Right renal cortex interstitium (tissue), 3 donors: ENCODE measurements around the gene ZBTB45. TPM values are rescaled to one million over a fixed set of nuclear protein-coding genes. Genes with fewer than 3 reads are reported as not detected.
A peak's percentile ranks its signal among the peaks of the same experiment; 100 is the strongest.

Source experiments
- DNase-seq, 3 donors: peaks; one replicate each; pipeline ENCODE4 v3.0.0-alpha.2; 2013; ENCODE audit warnings: low read depth in 3 of 3, low spot score in 2 of 3
- polyA plus RNA-seq, 3 donors: library from polyadenylated mRNA; unstranded; fragments of 120-200 nt; gene quantifications; one replicate each; pipeline ENCODE4 v1.2.1, GENCODE V29; 2013; ENCODE audit not compliant: insufficient read length in 3 of 3

Gene ZBTB45
- polyA plus RNA-seq, result 10 to 100 TPM in 1 of 3 donors, 1 to 10 TPM in 2; 7.8 to 10.5 (median 10.0) TPM

- peak in 2 of 3 donors; percentile 86 to 92 for DNase-seq
These were observed at the start of gene ZBTB45 for GRCh38 chr19:58519355-58520256. Gene ZBTB45, minus strand, starts transcription at chr19:58519810. Its CDS starts 2,137 bp downstream, at chr19:58517673.

DNA sequence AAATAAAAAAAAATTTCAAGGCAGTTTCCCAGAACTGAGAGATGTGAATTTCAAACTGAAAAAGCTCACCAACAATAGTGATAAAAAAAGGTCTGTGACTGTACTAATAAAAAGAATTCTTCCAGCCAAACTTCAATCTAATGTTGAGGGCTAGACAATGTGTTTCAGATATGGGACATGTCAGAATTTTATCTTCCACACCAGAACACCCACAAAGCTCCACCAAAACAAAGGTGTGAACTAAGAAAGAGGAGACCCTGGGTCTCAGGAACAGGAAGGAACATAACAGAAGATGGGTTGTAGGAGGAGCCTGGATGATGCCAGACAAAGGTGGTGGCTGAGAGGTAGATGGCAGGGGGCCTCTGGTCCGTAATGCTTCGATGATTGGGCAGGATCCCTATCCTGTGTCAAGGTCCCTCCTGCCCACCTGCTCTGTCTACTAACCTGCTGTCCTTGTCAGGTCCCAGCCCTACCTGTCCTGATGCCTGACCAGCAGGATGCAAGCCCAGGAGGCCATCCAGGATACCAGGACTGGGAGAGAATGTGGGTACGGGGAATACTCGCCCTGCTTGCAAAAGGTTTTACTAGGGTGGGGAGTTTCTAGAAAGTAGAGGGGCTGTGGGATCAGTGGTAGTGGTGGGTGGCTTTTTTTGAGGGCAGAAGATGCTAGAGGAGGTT lies 49.0 kb upstream of the ZBTB45 start:
- no peak for DNase-seq

- no peak for DNase-seq
These were observed 47.4 kb upstream of the ZBTB45 start for GRCh38 chr19:58566989-58567388.

DNA sequence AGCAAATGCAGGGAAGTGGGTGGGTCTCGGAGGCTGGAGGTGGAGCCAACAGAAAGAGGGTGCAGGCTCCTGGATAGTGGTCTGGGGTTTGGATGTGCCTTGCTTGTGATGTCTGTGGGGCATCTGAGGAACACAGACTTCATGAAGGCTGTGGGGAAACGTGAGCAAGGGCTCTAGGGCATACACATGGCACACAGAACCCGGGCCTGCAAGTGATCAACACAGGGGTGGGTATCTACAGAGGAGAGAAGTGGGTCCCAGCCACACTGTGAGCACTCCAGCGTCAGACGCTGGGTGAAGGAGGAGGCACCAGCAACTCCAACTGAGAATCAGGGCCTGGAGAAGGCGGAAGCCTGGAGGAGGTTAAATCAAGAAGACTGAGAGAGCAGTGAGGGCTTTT lies 44.2 kb upstream of the ZBTB45 start:
- DNase-seq, result no peak

DNA sequence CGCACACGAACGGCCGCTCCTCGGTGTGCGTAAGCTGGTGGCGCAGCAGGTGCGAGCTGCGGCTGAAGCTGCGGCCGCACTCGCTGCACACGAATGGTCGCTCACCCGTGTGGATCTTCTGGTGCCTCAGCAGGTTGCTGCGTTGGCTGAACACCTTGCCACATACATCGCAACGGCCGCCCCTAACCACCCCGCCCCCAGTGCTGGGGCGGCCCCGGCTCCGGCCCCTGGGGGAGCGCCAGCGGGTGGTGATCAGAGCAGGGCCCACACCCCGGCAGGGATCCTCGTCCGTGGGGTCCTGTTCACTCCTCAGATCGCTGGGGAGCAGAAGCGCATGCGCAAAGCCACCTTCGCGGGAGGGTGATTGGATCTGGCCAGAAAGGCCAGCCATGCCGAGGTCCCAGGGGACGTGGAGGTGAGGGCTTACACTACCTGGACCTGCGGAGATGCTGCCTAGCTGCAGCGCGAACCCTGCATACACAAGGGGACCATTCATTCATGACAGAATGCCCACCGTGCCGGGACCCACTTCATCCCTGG lies 43.5 kb upstream of the ZBTB45 start:
- DNase-seq, result no peak

- DNase-seq, result no peak
These were observed 42.8 kb upstream of the ZBTB45 start for GRCh38 chr19:58562122-58563033.

- DNase-seq, result no peak
These were observed 41.9 kb upstream of the ZBTB45 start for GRCh38 chr19:58561373-58562121.

DNA sequence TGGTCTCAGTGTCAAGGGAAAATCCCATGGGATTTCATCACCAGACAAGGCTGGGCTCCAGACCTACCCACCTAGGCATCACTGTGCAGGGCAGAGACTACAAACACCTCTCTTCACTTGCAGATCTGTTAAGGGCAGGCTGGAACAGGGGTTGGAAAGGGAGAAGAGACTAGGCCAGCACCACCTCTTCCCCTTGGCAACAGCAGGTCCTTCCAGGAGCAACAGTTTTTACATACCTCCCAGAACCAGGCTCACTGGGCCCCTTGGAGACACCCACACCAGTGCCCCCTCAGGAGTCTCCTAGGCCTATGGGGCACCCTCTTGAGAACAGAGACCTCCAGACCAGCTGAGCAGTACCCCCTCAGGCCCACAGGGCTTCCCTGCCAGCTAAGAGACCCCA lies 41.3 kb upstream of the ZBTB45 start:
- DNase-seq, result no peak

DNA sequence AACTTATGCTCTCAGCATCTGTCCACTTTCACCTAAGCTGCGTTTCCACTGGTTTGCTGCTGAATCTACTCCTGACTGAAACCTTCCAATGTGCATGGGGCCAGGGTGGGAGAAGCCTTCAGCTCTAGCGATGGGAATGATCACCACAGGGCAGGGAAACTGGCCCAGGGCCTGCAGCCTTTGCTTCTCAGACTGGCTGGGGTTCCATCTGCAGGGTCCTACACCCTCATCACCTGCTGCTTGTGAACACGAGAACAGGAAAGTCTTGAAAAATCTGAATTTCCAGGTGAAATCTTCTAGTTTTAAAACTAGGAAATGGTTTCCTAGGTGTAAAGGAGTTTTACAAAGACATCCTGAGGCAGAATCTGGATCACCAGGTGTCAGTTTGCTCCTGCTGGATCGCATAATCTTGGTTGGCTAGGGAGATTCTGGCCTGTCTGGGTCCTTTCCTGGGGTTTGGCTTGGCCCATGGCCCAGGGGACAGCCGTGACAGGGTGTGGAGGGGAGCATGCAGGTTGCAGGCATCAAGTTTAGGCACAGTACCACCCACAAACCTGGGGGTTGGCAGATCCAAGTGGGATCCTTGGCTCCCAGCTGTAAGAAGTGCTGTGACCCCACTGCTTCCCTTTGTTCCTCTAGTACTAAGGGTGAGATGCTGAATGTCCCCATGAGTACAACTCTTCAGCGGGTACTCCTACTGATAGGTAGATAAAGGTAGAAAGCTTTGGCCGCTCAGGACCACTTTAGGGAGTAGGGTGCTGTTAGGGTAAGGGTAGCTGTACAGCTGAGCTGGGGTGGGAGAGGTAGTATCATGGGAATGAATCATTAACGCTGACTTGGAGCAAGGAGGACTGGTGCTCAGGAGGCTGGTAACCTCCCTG lies 40.6 kb upstream of the ZBTB45 start:
- no peak for DNase-seq

DNA sequence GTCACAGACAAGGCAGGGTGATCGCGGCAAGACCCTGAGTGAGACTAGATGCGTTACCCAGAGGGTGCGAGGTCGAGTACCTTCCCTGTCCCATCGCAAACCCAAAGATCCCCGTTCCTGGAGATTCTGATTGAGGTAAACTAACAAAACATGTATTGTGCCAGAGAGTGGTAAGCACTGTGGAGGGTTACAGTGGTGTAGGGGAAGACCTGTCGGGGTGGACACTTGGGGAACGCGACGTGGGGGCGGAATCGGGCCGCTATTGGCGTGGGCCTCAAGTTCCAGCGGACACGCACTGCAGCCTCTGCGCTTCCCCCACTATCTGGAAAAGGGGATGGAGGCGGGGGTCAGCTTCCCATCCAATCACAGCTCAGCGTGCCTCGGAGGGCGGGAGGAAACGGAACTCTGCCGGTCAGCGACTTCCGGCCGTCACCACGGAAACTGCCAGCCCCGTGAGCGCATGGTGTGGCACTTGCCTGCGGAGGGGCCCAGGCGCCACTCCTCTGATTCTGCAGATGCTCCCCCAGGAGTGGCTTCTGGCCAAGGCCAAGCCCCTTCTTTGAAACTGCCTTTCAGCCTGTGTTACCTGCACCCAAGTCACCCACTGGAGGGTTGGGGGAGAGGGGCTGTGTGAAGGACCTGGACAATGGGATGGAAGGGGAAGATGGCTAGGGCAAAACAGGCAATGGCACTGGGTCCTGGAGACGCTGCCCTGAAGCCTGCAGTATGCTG lies 39.8 kb upstream of the ZBTB45 start:
- DNase-seq, result peak in 2 of 3 donors; percentile 87 to 89

GRCh38 chr19:58558623-58559274 lies 39.1 kb upstream of the ZBTB45 start:
- peak; percentile 95 to 97 (median 96) for DNase-seq

- no peak for DNase-seq
These were observed 38.5 kb upstream of the ZBTB45 start, which contains the start of gene UBE2M for GRCh38 chr19:58558066-58558622. Gene UBE2M, minus strand, starts transcription at chr19:58558611. Its CDS starts 230 bp downstream, at chr19:58558381.

GRCh38 chr19:58557221-58558065 lies 37.8 kb upstream of the ZBTB45 start:
- no peak for DNase-seq

GRCh38 chr19:58556622-58557220 lies 37.1 kb upstream of the ZBTB45 start:
- no peak for DNase-seq

GRCh38 chr19:58555920-58556621 lies 36.5 kb upstream of the ZBTB45 start:
- no peak for DNase-seq
